Loucy (cell line): ENCODE results near the gene PTRHD1.

ENCODE experiments used
- H2AFZ ChIP-seq: fragments of 200-600 bp; sonication (generic); 2 replicates; pipeline ENCODE4 v1.6.0; 2016; ENCODE audit warnings: antibody characterized with exemption, mild to moderate bottlenecking, low read length, moderate library complexity
- H3F3A ChIP-seq: fragments of 200-600 bp; 2 replicates; pipeline ENCODE4 v1.6.0; 2016; ENCODE audit warnings: antibody characterized with exemption, low read depth, mild to moderate bottlenecking
- H3K27me3 ChIP-seq: fragments of 200-600 bp; sonication (generic); 2 replicates; pipeline ENCODE4 v1.6.1; 2014; ENCODE audit warnings: low read length, mild to moderate bottlenecking; ENCODE audit not compliant: insufficient read depth, poor library complexity, severe bottlenecking
- H3K36me3 ChIP-seq: fragments of 200-600 bp; sonication (generic); 2 replicates; pipeline ENCODE4 v1.6.1; 2016; ENCODE audit warnings: low read length; ENCODE audit not compliant: insufficient read depth
- H3K4me1 ChIP-seq: fragments of 200-600 bp; sonication (generic); 2 replicates; pipeline ENCODE4 v1.5.1; 2014; ENCODE audit warnings: low read length, mild to moderate bottlenecking; ENCODE audit not compliant: insufficient read depth, poor library complexity, severe bottlenecking
- H3K4me2 ChIP-seq: fragments of 200-600 bp; sonication (generic); 2 replicates; pipeline ENCODE4 v1.6.0; 2014; ENCODE audit warnings: antibody characterized with exemption, low read length, low read depth, mild to moderate bottlenecking; ENCODE audit not compliant: poor library complexity, severe bottlenecking
- H3K4me3 ChIP-seq: fragments of 200-600 bp; sonication (generic); 2 replicates; pipeline ENCODE4 v1.5.1; 2014; ENCODE audit warnings: low read length, mild to moderate bottlenecking, mixed read lengths; ENCODE audit not compliant: poor library complexity, severe bottlenecking
- H3K79me2 ChIP-seq: fragments of 200-600 bp; sonication (generic); 2 replicates; pipeline ENCODE4 v1.6.1; 2014; ENCODE audit warnings: low read length; ENCODE audit not compliant: insufficient read depth
- H3K9ac ChIP-seq: fragments of 200-600 bp; sonication (generic); 2 replicates; pipeline ENCODE4 v1.6.0; 2014; ENCODE audit warnings: mild to moderate bottlenecking, low read depth, low read length, moderate library complexity; ENCODE audit not compliant: poor library complexity, severe bottlenecking
- H3K9me2 ChIP-seq: fragments of 200-600 bp; sonication (generic); replicated peaks from 2 replicates; pipeline ENCODE4 v1.6.1; 2016; ENCODE audit warnings: low read depth, low read length, mixed read lengths
- H3K9me3 ChIP-seq: fragments of 200-600 bp; sonication (generic); 2 replicates; pipeline ENCODE4 v1.6.1; 2014; ENCODE audit warnings: mild to moderate bottlenecking, antibody characterized with exemption, low read length, low read depth; ENCODE audit not compliant: insufficient read depth
- H4K20me1 ChIP-seq: fragments of 200-600 bp; sonication (generic); 2 replicates; pipeline ENCODE4 v1.6.0; 2014; ENCODE audit warnings: antibody characterized with exemption, low read length, mild to moderate bottlenecking; ENCODE audit not compliant: insufficient read depth, poor library complexity, severe bottlenecking
- EZH2phosphoT487 ChIP-seq: fragments of 200-600 bp; IDR thresholded peaks from 2 replicates; pipeline ENCODE4 v1.6.1; 2018; ENCODE audit warnings: antibody characterized with exemption, mild to moderate bottlenecking, moderate library complexity, borderline replicate concordance
- TF ChIP-seq, protein P1 (sequence below): fragments of 200-600 bp; sonication (generic); conservative IDR thresholded peaks from 2 replicates; pipeline ENCODE4 v1.5.1; 2014; ENCODE audit warnings: mild to moderate bottlenecking, antibody characterized with exemption, low read length

The PTRHD1 gene

DNA sequence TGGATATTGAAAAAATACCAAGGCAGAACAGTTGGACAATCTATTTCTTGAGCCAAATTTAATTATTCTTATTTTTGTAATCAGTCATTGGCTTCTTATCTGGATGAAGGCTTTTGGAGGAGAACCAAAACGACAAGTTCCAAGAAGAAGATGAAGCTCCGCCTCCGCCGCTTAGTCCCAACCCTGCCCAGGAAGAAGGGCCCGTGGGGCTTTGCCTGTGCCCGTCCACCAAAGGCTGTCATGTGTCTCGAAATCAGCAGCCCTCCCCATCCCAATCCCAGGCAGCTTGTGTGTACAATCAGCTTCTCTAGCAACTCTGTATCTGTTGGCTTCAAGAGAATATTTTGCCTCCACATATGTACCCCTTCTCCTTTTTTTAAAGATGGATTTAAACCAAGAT is 24.6 kb downstream of the PTRHD1 start:
- Histone ChIP-seq H3K79me2 (no peaks in the 10 kb centered on the region), H2AFZ (no peak overlapping the region), H3K36me3 (peaks cover 33% of the 10 kb centered on the region), H3K4me2 (no peak overlapping the region), H3F3A (no peaks in the 10 kb centered on the region), H3K9me3 (no peaks in the 10 kb centered on the region), H3K4me3 (no peak overlapping the region), H3K9ac (no peak overlapping the region), H4K20me1 (no peaks in the 10 kb centered on the region), H3K27me3 (no peaks in the 10 kb centered on the region), H3K4me1 (peaks cover 4% of the 10 kb centered on the region), H3K9me2 (no peaks in the 10 kb centered on the region)
- TF ChIP-seq EZH2phosphoT487, result no peak
- TF ChIP-seq, protein P1, sequence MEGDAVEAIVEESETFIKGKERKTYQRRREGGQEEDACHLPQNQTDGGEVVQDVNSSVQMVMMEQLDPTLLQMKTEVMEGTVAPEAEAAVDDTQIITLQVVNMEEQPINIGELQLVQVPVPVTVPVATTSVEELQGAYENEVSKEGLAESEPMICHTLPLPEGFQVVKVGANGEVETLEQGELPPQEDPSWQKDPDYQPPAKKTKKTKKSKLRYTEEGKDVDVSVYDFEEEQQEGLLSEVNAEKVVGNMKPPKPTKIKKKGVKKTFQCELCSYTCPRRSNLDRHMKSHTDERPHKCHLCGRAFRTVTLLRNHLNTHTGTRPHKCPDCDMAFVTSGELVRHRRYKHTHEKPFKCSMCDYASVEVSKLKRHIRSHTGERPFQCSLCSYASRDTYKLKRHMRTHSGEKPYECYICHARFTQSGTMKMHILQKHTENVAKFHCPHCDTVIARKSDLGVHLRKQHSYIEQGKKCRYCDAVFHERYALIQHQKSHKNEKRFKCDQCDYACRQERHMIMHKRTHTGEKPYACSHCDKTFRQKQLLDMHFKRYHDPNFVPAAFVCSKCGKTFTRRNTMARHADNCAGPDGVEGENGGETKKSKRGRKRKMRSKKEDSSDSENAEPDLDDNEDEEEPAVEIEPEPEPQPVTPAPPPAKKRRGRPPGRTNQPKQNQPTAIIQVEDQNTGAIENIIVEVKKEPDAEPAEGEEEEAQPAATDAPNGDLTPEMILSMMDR, result no peak

DNA sequence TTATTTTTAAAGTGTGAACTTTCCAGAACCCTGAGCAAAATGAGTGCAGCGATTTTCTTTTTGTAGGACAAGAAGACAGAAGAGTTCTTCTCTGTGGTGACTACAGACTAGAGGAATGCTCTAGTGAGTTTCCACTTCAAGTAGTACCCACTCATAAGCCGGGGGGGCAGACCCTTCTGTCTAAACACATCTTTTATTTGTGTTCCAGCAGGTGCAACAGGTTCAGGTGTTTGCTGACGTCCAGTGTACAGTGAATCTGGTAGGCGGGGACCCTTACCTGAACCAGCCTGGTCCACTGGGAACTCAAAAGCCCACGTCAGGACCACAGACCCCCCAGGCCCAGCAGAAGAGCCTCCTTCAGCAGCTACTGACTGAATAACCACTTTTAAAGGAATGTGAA is 25.2 kb downstream of the PTRHD1 start:
- Histone ChIP-seq H3K4me1 (peaks cover 4% of the 10 kb centered on the region), H3K27me3 (no peaks in the 10 kb centered on the region), H3K4me2 (no peak overlapping the region), H3K36me3 (peaks cover 33% of the 10 kb centered on the region), H3K4me3 (no peak overlapping the region), H4K20me1 (no peaks in the 10 kb centered on the region), H2AFZ (no peak overlapping the region), H3K9ac (no peak overlapping the region), H3K9me2 (no peaks in the 10 kb centered on the region), H3K9me3 (no peaks in the 10 kb centered on the region), H3K79me2 (no peaks in the 10 kb centered on the region), H3F3A (no peaks in the 10 kb centered on the region)
- TF ChIP-seq EZH2phosphoT487, result no peak
- TF ChIP-seq, protein P1, result no peak

- Histone ChIP-seq H3K79me2 (no peaks in the 10 kb centered on the region), H3K4me1 (peaks cover 4% of the 10 kb centered on the region), H3K9me3 (no peaks in the 10 kb centered on the region), H3K9me2 (no peaks in the 10 kb centered on the region), H3K4me2 (no peak overlapping the region), H3K9ac (no peak overlapping the region), H2AFZ (no peak overlapping the region), H3K36me3 (peaks cover 46% of the 10 kb centered on the region), H4K20me1 (no peaks in the 10 kb centered on the region), H3K4me3 (no peak overlapping the region), H3K27me3 (no peaks in the 10 kb centered on the region), H3F3A (no peaks in the 10 kb centered on the region)
- TF ChIP-seq, protein P1, result no peak
- TF ChIP-seq EZH2phosphoT487, result no peak
Observed at GRCh38 chr2:24766609-24767008, 26.6 kb downstream of the PTRHD1 start.
